Smooth muscle cell (in vitro differentiated cells): Measurements from ENCODE around the gene PHEX. TPM values are rescaled to one million over a fixed set of nuclear protein-coding genes. Genes with fewer than 3 reads are reported as not detected.

Source experiments
- DNase-seq: peaks from one replicate; lab custom pipeline; 2025; ENCODE audit not compliant: unreplicated experiment; lab: John Stamatoyannopoulos, UW
- H2AFZ ChIP-seq: fragments of 200-600 bp; sonication (generic); 2 replicates; pipeline ENCODE4 v1.6.0; 2016; ENCODE audit warnings: antibody characterized with exemption, low read depth, mild to moderate bottlenecking
- H3F3A ChIP-seq: fragments of 200-600 bp; sonication (generic); 2 replicates; pipeline ENCODE4 v1.6.0; 2017; ENCODE audit warnings: antibody characterized with exemption, low read depth
- H3K27ac ChIP-seq: fragments of 200-600 bp; sonication (generic); 2 replicates; pipeline ENCODE4 v1.5.1; 2016; ENCODE audit warnings: low read depth, mild to moderate bottlenecking
- H3K27me3 ChIP-seq: fragments of 200-600 bp; sonication (generic); 2 replicates; pipeline ENCODE4 v1.6.1; 2016; ENCODE audit warnings: low read depth, mild to moderate bottlenecking
- H3K36me3 ChIP-seq: fragments of 200-600 bp; sonication (generic); 2 replicates; pipeline ENCODE4 v1.5.1; 2016; ENCODE audit warnings: low read depth
- H3K4me1 ChIP-seq: fragments of 200-600 bp; sonication (generic); 2 replicates; pipeline ENCODE4 v1.5.1; 2016; ENCODE audit warnings: low read depth
- H3K4me2 ChIP-seq: fragments of 200-600 bp; sonication (generic); 2 replicates; pipeline ENCODE4 v1.6.0; 2016; ENCODE audit warnings: mild to moderate bottlenecking
- H3K4me3 ChIP-seq: fragments of 200-600 bp; sonication (generic); 2 replicates; pipeline ENCODE4 v1.5.1; 2016; ENCODE audit warnings: mild to moderate bottlenecking
- H3K79me2 ChIP-seq: fragments of 200-600 bp; sonication (generic); 2 replicates; pipeline ENCODE4 v1.6.0; 2016; ENCODE audit warnings: low read depth, mild to moderate bottlenecking
- H3K9ac ChIP-seq: fragments of 200-600 bp; sonication (generic); 2 replicates; pipeline ENCODE4 v1.6.0; 2016; ENCODE audit warnings: low read depth
- H3K9me3 ChIP-seq: fragments of 200-600 bp; sonication (generic); replicated peaks from 2 replicates; pipeline ENCODE4 v1.5.1; 2016; ENCODE audit warnings: low read depth
- H4K20me1 ChIP-seq: fragments of 200-600 bp; sonication (generic); 2 replicates; pipeline ENCODE4 v1.6.0; 2016; ENCODE audit warnings: low read depth
- WGBS: methylation state at CpG from one replicate; pipeline ENCODE4 v1.1.7; 2016; ENCODE audit warnings: low lambda C conversion rate; 5-methylcytosine and 5-hydroxymethylcytosine counted together
- polyA plus RNA-seq: library from polyadenylated mRNA; unstranded; fragments of >200 nt; fragmentation: Nextera tagmentation; extraction: Ambion mirVana; gene quantifications from 2 replicates; pipeline ENCODE4 v1.2.1, GENCODE V29; 2016
- total RNA-seq: library from RNA; depleted of rRNA; stranded (reverse); fragments of >200 nt; gene quantifications from 2 replicates; pipeline ENCODE4 v1.2.3, GENCODE V29; 2014
- TF ChIP-seq, protein P1 (sequence below): fragments of 200-600 bp; sonication (generic); IDR thresholded peaks from 2 replicates; pipeline ENCODE4 v1.5.1; 2017; ENCODE audit warnings: borderline replicate concordance, mild to moderate bottlenecking, antibody characterized with exemption; ENCODE audit not compliant: insufficient read depth, poor library complexity, severe bottlenecking

The PHEX gene
- total and polyA plus RNA-seq, 2 experiments from 2014 or later: not detected

DNA sequence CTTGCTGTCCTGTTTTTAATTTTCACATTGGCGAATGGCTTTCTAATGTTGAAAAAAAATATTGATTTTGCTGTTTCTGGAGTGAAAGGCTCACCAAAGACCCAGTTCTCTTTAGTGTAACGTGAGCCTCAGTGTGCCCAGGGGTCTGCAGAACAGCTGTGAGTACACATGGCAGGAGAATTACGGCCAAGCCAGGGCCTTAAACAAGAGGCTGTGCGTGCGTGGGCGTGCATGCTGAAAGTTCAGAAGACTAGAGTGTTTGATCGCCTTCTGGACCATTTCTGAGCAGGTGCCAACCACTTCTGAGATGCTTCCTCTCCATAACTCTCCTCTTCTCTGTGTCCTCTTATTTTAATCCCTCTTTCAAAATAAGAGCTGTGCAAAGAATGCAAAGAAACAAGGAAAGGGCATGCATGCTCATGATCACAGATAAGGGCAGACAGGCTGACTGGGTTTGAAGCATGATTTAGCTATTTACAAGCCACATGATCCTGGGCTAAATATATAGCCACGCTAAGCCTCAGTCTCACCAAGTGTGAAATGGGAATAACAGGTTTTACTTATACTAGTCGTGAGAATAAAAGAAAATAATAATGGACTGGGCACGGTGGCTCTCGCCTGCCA, 9.9 kb downstream of the PHEX start:
- Histone ChIP-seq H3K36me3 (no peaks in the 10 kb centered on the region), H3K9me3 (no peaks in the 10 kb centered on the region), H3K9ac (no peak overlapping the region), H3K4me2 (no peak overlapping the region), H3F3A (no peaks in the 10 kb centered on the region), H4K20me1 (no peaks in the 10 kb centered on the region), H3K27ac (no peak overlapping the region), H3K27me3 (no peaks in the 10 kb centered on the region), H3K4me1 (no peaks in the 10 kb centered on the region), H3K4me3 (no peak overlapping the region), H3K79me2 (no peaks in the 10 kb centered on the region), H2AFZ (no peak overlapping the region)
- DNase-seq: no peak
- 78% methylated on average over 11 of the region's 11 CpGs for WGBS
- TF ChIP-seq, protein P1, sequence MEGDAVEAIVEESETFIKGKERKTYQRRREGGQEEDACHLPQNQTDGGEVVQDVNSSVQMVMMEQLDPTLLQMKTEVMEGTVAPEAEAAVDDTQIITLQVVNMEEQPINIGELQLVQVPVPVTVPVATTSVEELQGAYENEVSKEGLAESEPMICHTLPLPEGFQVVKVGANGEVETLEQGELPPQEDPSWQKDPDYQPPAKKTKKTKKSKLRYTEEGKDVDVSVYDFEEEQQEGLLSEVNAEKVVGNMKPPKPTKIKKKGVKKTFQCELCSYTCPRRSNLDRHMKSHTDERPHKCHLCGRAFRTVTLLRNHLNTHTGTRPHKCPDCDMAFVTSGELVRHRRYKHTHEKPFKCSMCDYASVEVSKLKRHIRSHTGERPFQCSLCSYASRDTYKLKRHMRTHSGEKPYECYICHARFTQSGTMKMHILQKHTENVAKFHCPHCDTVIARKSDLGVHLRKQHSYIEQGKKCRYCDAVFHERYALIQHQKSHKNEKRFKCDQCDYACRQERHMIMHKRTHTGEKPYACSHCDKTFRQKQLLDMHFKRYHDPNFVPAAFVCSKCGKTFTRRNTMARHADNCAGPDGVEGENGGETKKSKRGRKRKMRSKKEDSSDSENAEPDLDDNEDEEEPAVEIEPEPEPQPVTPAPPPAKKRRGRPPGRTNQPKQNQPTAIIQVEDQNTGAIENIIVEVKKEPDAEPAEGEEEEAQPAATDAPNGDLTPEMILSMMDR: no peak

DNA sequence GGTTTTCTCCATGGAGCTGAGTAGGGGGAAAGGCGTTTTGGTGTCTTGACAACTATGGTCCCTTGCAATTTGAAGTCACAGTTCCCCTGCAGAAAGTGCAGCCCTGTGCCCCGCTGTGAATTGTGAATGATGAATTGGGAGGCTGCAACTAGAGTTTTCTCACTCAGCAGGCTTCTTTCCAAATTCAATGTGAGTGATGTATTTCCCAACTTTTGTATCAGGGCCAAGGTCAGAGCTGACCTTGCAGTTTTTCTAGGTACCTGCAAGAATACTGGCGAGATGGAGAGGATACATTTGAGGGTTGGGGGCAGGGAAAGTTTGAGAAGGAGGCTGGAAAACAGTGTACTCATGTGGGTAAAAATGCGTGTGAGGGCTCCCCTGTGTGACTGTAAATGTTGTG, 11.7 kb downstream of the PHEX start:
- H3K36me3 ChIP-seq: no peaks in the 10 kb centered on the region
- no peak overlapping the region for H3K9ac ChIP-seq
- H3K27ac ChIP-seq: no peak overlapping the region
- H3K79me2 ChIP-seq: no peaks in the 10 kb centered on the region
- H3F3A ChIP-seq: no peaks in the 10 kb centered on the region
- no peak overlapping the region for H2AFZ ChIP-seq
- 50% methylated on average over 4 of the region's 4 CpGs for WGBS
- H3K9me3 ChIP-seq: no peaks in the 10 kb centered on the region
- H4K20me1 ChIP-seq: no peaks in the 10 kb centered on the region
- no peak overlapping the region for H3K4me2 ChIP-seq
- no peaks in the 10 kb centered on the region for H3K4me1 ChIP-seq
- H3K4me3 ChIP-seq: no peak overlapping the region
- TF ChIP-seq, protein P1: no peak
- no peaks in the 10 kb centered on the region for H3K27me3 ChIP-seq
- DNase-seq: no peak

DNA sequence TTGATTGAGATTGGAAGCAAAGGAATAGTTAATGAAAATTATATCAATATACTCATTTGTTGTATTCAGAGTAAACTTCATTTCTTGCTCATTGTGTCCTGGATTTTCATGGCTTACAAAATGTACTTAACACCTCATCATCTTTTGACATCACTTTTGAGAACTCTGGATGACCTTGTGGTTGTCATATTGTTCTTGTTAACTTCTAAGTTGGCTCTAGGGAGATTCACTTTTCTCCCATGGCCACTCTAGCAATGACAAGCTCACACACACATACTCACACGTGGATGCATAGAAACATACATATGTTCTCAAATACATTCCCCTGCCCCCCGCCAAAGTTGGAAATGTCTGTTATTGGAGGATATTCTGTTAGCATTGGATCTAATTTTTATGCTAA, 15.3 kb downstream of the PHEX start:
- 49% methylated on average over 2 of the region's 2 CpGs for WGBS
- H3K27ac ChIP-seq: no peak overlapping the region
- no peak overlapping the region for H3K4me2 ChIP-seq
- no peaks in the 10 kb centered on the region for H3K79me2 ChIP-seq
- no peak overlapping the region for H3K9ac ChIP-seq
- H3K4me1 ChIP-seq: no peaks in the 10 kb centered on the region
- H3K4me3 ChIP-seq: no peak overlapping the region
- DNase-seq: no peak
- no peaks in the 10 kb centered on the region for H3K9me3 ChIP-seq
- H3K36me3 ChIP-seq: no peaks in the 10 kb centered on the region
- TF ChIP-seq, protein P1: no peak
- no peaks in the 10 kb centered on the region for H3K27me3 ChIP-seq
- no peaks in the 10 kb centered on the region for H4K20me1 ChIP-seq
- no peak overlapping the region for H2AFZ ChIP-seq
- no peaks in the 10 kb centered on the region for H3F3A ChIP-seq

DNA sequence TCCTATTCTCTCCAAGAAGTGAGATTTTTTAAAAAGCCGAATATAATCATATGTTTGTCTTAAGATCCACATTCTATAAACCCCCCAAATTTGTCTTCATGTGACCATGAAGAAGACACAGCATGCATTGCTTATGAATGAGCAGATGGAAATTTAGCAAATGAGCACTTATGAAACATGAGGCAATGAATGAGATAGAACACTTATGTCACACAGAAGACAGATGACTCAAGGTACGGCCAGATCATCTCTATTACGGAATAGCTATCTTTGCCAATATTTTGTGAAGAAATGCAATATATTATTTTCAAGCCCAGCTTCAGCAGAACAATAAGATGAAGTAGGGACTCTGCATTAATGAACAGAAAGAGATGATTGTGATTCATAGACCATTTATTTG, 21.4 kb downstream of the PHEX start:
- no peaks in the 10 kb centered on the region for H3K27me3 ChIP-seq
- no peaks in the 10 kb centered on the region for H3F3A ChIP-seq
- TF ChIP-seq, protein P1: no peak
- H3K79me2 ChIP-seq: no peaks in the 10 kb centered on the region
- no peak overlapping the region for H3K4me3 ChIP-seq
- no peak overlapping the region for H3K9ac ChIP-seq
- H3K9me3 ChIP-seq: no peaks in the 10 kb centered on the region
- H3K27ac ChIP-seq: no peak overlapping the region
- no peak for DNase-seq
- no peak overlapping the region for H2AFZ ChIP-seq
- no peaks in the 10 kb centered on the region for H4K20me1 ChIP-seq
- H3K4me2 ChIP-seq: no peak overlapping the region
- H3K4me1 ChIP-seq: no peaks in the 10 kb centered on the region
- H3K36me3 ChIP-seq: no peaks in the 10 kb centered on the region
- 86% methylated on average over 3 of the region's 3 CpGs for WGBS
